PC-9 (cell line): ENCODE measurements around the gene DOCK1. TPM values are rescaled to one million over a fixed set of nuclear protein-coding genes. Genes with fewer than 3 reads are reported as not detected.

Experiments used
- BruUV-seq: library from RNA; stranded (reverse); fragments of 400-500 nt; replicated peaks from 2 replicates; lab custom pipeline; 2021; lab: Mats Ljungman, UMichigan
- CTCF ChIA-PET: fragments of 300-600 bp; sonication (Branson Sonifier 250); formaldehyde crosslinking; loops from one replicate; lab custom pipeline; 2022; ENCODE audit warnings: antibody characterized with exemption; lab: Charles Lee
- POLR2A ChIA-PET: fragments of 300-600 bp; sonication (Branson Sonifier 250); formaldehyde crosslinking; loops from one replicate; lab custom pipeline; 2022; ENCODE audit warnings: antibody characterized with exemption; ENCODE audit not compliant: unreplicated experiment; lab: Charles Lee
- DNase-seq, 2 experiments: peaks; one replicate each; pipeline versions ENCODE4 v3.0.0 to v3.0.0-alpha.2; 2015 to 2022; ENCODE audit warnings: mixed read lengths in 1 of 2
- H2AFZ ChIP-seq: fragments of 200-600 bp; sonication (generic); 2 replicates; pipeline ENCODE4 v1.8.1; 2017; ENCODE audit warnings: antibody characterized with exemption
- H3F3A ChIP-seq: fragments of 200-600 bp; sonication (generic); 2 replicates; pipeline ENCODE4 v1.8.1; 2017; ENCODE audit warnings: antibody characterized with exemption, mild to moderate bottlenecking, low read depth; ENCODE audit not compliant: insufficient read depth
- H3K27ac ChIP-seq: fragments of 200-600 bp; sonication (generic); 2 replicates; pipeline ENCODE4 v1.6.1; 2016; ENCODE audit warnings: mixed run types
- H3K27me3 ChIP-seq: fragments of 200-600 bp; sonication (generic); 2 replicates; pipeline ENCODE4 v1.6.1; 2016; ENCODE audit warnings: low read depth, mixed run types; ENCODE audit not compliant: insufficient read depth
- H3K36me3 ChIP-seq: fragments of 200-600 bp; sonication (generic); 2 replicates; pipeline ENCODE4 v1.6.1; 2016; ENCODE audit warnings: low read depth, mixed run types
- H3K4me1 ChIP-seq: fragments of 200-600 bp; sonication (generic); replicated peaks from 2 replicates; pipeline ENCODE4 v1.6.1; 2016; ENCODE audit warnings: mixed run types; ENCODE audit not compliant: insufficient read depth
- H3K4me2 ChIP-seq: fragments of 200-600 bp; sonication (generic); 2 replicates; pipeline ENCODE4 v1.6.1; 2017; ENCODE audit warnings: mixed run types
- H3K4me3 ChIP-seq: fragments of 200-600 bp; sonication (generic); 2 replicates; pipeline ENCODE4 v1.6.1; 2016; ENCODE audit warnings: mixed run types
- H3K79me2 ChIP-seq: fragments of 200-600 bp; sonication (generic); 2 replicates; pipeline ENCODE4 v1.6.1; 2017; ENCODE audit warnings: low read depth, mixed run types
- H3K9me2 ChIP-seq: fragments of 200-600 bp; sonication (generic); 2 replicates; pipeline ENCODE4 v1.8.1; 2017; ENCODE audit warnings: mild to moderate bottlenecking; ENCODE audit not compliant: insufficient read depth
- H3K9me3 ChIP-seq: fragments of 200-600 bp; sonication (generic); 2 replicates; pipeline ENCODE4 v1.8.1; 2016; ENCODE audit warnings: low read depth; ENCODE audit not compliant: insufficient read depth
- H4K20me1 ChIP-seq: fragments of 200-600 bp; sonication (generic); 2 replicates; pipeline ENCODE4 v1.8.1; 2017; ENCODE audit not compliant: insufficient read depth
- EZH2 ChIP-seq: fragments of 200-600 bp; sonication (generic); IDR thresholded peaks from 2 replicates; pipeline ENCODE4 v1.8.0; 2017; ENCODE audit warnings: antibody characterized with exemption, low read depth
- intact Hi-C: fragments of 100-400 bp; cut with micrococcal nuclease; formaldehyde crosslinking; loops from one replicate; pipeline ENCODE4 v1.10.0; 2022; ENCODE audit not compliant: unreplicated experiment
- total RNA-seq: library from RNA; stranded (reverse); gene quantifications from 2 replicates; pipeline ENCODE4 v1.2.3, GENCODE V29; 2021
- TF ChIP-seq, protein P1 (sequence below): fragments of 200-600 bp; sonication (generic); conservative IDR thresholded peaks from 2 replicates; pipeline ENCODE4 v1.6.1; 2017; ENCODE audit warnings: mixed run types, antibody characterized with exemption, mild to moderate bottlenecking, moderate library complexity

The DOCK1 gene
- total RNA-seq, 1 experiment from 2014 or later = 24.8 TPM

DNA sequence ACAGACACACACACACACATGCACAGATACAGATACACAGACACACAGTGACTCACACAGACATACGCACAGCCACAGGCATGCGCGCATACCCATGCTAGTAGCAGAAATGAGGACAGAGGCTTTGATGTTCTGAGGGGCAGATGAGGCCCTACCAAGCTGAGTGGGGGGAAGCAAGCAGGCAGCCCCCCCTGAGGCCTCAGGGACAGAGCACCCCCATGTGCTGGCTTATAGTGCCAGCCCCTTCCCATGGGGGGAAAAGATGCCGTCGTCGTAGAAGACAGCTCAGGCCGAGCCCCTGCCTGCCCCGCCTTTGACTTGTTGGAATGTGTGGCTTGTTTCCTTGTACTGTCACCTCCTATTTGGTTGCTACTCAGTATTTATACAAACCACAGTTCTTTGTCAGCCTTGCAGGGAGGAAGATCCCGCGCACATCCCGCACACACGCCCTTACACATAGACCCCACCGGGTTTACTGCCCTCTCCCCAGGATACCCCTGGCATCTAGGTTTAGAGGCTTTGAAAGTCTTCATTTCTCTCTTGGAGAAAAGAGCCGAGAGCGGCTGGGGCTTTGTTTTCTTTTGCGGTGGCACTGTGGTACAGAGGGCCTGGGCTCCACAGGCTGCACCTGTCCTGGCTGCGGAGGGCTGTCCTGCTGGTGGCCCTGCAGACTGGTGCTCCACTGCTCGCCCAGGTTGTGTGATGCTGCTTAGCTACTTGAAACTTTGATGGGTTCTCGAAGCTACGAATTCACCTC is 112.5 kb downstream of the DOCK1 start:
- DNase-seq = peak in 1 of 2 experiments; percentile 7
- Histone ChIP-seq H3K4me2 (no peak overlapping the region), H2AFZ (no peak overlapping the region), H3K4me3 (no peak overlapping the region), H3K27ac (no peak overlapping the region), H4K20me1 (no peaks in the 10 kb centered on the region), H3K36me3 (no peaks in the 10 kb centered on the region), H3K27me3 (no peaks in the 10 kb centered on the region), H3K9me3 (no peaks in the 10 kb centered on the region), H3K4me1 (peaks cover 21% of the 10 kb centered on the region), H3F3A (peaks cover 19% of the 10 kb centered on the region), H3K79me2 (no peaks in the 10 kb centered on the region), H3K9me2 (no peaks in the 10 kb centered on the region)
- ChIA-PET CTCF (no interaction called here), POLR2A (interaction anchor here (0.6 kb wide), 1 partner anchor 1082 kb away, joined by 7 read pairs; no protein-coding TSS in a partner anchor)
- intact Hi-C loops = no loop called here
- no peak for TF ChIP-seq EZH2
- TF ChIP-seq, protein P1, sequence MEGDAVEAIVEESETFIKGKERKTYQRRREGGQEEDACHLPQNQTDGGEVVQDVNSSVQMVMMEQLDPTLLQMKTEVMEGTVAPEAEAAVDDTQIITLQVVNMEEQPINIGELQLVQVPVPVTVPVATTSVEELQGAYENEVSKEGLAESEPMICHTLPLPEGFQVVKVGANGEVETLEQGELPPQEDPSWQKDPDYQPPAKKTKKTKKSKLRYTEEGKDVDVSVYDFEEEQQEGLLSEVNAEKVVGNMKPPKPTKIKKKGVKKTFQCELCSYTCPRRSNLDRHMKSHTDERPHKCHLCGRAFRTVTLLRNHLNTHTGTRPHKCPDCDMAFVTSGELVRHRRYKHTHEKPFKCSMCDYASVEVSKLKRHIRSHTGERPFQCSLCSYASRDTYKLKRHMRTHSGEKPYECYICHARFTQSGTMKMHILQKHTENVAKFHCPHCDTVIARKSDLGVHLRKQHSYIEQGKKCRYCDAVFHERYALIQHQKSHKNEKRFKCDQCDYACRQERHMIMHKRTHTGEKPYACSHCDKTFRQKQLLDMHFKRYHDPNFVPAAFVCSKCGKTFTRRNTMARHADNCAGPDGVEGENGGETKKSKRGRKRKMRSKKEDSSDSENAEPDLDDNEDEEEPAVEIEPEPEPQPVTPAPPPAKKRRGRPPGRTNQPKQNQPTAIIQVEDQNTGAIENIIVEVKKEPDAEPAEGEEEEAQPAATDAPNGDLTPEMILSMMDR = no peak
- BruUV-seq = no TSS peak

DNA sequence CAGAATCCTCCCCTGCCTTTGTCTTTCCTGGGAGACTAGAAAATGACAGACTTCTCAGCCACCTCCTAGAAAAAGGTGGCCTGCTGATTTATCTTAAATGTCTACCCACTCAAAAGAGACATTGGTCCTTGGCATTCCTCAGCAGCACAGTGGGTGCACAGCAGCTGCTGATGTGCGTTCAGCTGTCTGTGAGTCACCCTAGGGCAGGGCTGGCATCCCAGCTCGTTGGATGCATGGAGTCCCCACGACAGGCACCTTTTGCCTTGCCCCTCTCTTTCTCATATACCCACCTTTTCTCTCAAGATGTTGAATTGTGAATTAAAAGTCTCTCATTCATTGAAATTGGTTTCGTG is 113.0 kb downstream of the DOCK1 start:
- Histone ChIP-seq H3K4me2 (no peak overlapping the region), H3K27ac (no peak overlapping the region), H3K9me2 (no peaks in the 10 kb centered on the region), H4K20me1 (no peaks in the 10 kb centered on the region), H2AFZ (no peak overlapping the region), H3K4me1 (peaks cover 16% of the 10 kb centered on the region), H3K79me2 (no peaks in the 10 kb centered on the region), H3K27me3 (no peaks in the 10 kb centered on the region), H3K9me3 (no peaks in the 10 kb centered on the region), H3K36me3 (no peaks in the 10 kb centered on the region), H3F3A (peaks cover 14% of the 10 kb centered on the region), H3K4me3 (no peak overlapping the region)
- intact Hi-C loops = no loop called here
- BruUV-seq = no TSS peak
- CTCF ChIA-PET = no interaction called here
- DNase-seq = no peak
- POLR2A ChIA-PET = interaction anchor here (0.6 kb wide), 1 partner anchor 1082 kb away, joined by 7 read pairs; no protein-coding TSS in a partner anchor
- TF ChIP-seq EZH2 = no peak
- TF ChIP-seq, protein P1 = no peak

DNA sequence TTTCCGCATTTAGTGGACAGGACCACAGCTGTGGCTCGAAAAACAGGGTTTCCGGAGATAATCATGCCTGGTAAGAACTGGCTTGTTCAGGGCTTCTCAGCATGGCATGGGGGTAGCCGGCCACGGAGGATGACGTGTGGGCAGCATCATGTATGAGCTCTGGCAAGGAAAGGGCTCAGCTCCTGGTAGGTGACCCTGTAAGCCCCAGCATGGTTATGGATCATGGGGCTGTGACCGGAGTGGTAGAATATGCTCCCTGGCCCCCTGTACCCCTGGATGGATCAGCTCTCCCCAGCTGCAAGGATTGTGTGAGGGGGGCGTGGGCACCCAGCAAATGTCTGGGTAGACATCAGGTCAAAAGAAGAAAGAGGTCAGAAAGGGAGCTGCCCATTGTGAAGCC is 113.5 kb downstream of the DOCK1 start:
- no peak overlapping the region for H2AFZ ChIP-seq
- H3K4me1 ChIP-seq = peaks cover 11% of the 10 kb centered on the region
- H3F3A ChIP-seq = peaks cover 9% of the 10 kb centered on the region; the same call in 1 of the 2 replicates
- no peak for DNase-seq
- CTCF ChIA-PET = no interaction called here
- TF ChIP-seq, protein P1 = no peak
- TF ChIP-seq EZH2 = no peak
- H3K4me2 ChIP-seq = no peak overlapping the region
- no TSS peak for BruUV-seq
- H3K9me3 ChIP-seq = no peaks in the 10 kb centered on the region
- POLR2A ChIA-PET = no interaction called here
- intact Hi-C loops = no loop called here
- no peaks in the 10 kb centered on the region for H3K36me3 ChIP-seq
- no peaks in the 10 kb centered on the region for H3K27me3 ChIP-seq
- H4K20me1 ChIP-seq = no peaks in the 10 kb centered on the region
- H3K27ac ChIP-seq = no peak overlapping the region
- no peaks in the 10 kb centered on the region for H3K9me2 ChIP-seq
- H3K79me2 ChIP-seq = no peaks in the 10 kb centered on the region
- no peak overlapping the region for H3K4me3 ChIP-seq
